Dendritic cell treated with granulocyte-macrophage colony-stimulating factor and Interleukin-4, amounts not matched to agents 40 ng/mL and 50 ng/mL, for 4 days (primary cell): ENCODE results near the gene CDC42BPA.
"Not testable (repeated sequence)": the region's sequence is repeated elsewhere in the genome, so short reads cannot be mapped to it uniquely, and the experiment has no call there.

Experiments used
- H3K27ac Mint-ChIP-seq: one replicate; pipeline ENCODE4 v1.8.0; 2022; ENCODE audit warnings: mild to moderate bottlenecking, mixed read lengths
- H3K27me3 Mint-ChIP-seq: one replicate; pipeline ENCODE4 v1.8.0; 2022; ENCODE audit warnings: mild to moderate bottlenecking, mixed read lengths
- H3K36me3 Mint-ChIP-seq: one replicate; pipeline ENCODE4 v1.8.0; 2022; ENCODE audit warnings: low read depth, mixed read lengths
- H3K4me1 Mint-ChIP-seq: one replicate; pipeline ENCODE4 v1.8.0; 2022; ENCODE audit warnings: low read depth, mixed read lengths
- H3K4me3 Mint-ChIP-seq: one replicate; pipeline ENCODE4 v1.8.0; 2022; ENCODE audit warnings: mild to moderate bottlenecking, moderate library complexity, mixed read lengths
- H3K9me3 Mint-ChIP-seq: one replicate; pipeline ENCODE4 v1.8.0; 2022; ENCODE audit warnings: mixed read lengths
- intact Hi-C: fragments of 100-400 bp; cut with micrococcal nuclease; formaldehyde crosslinking; loops from one replicate; pipeline ENCODE4 v1.15.0; 2022

CDC42BPA gene

GRCh38 chr1:227349967-227350366 lies 31.7 kb upstream of the CDC42BPA start:
- Mint-ChIP-seq H3K27me3 (peaks cover 1% of the 10 kb centered on the region), H3K36me3 (no peaks in the 10 kb centered on the region), H3K4me1 (no peaks in the 10 kb centered on the region), H3K27ac (no peak overlapping the region), H3K9me3 (no peaks in the 10 kb centered on the region), H3K4me3 (no peak overlapping the region)
- intact Hi-C loops, result no loop called here

- peaks cover 1% of the 10 kb centered on the region for H3K27me3 Mint-ChIP-seq
- intact Hi-C loops, result no loop called here
- no peak overlapping the region for H3K4me3 Mint-ChIP-seq
- no peaks in the 10 kb centered on the region for H3K36me3 Mint-ChIP-seq
- no peak overlapping the region for H3K27ac Mint-ChIP-seq
- no peaks in the 10 kb centered on the region for H3K4me1 Mint-ChIP-seq
- peaks cover 8% of the 10 kb centered on the region for H3K9me3 Mint-ChIP-seq
Measured at GRCh38 chr1:227343727-227344551, 25.6 kb upstream of the CDC42BPA start.

DNA sequence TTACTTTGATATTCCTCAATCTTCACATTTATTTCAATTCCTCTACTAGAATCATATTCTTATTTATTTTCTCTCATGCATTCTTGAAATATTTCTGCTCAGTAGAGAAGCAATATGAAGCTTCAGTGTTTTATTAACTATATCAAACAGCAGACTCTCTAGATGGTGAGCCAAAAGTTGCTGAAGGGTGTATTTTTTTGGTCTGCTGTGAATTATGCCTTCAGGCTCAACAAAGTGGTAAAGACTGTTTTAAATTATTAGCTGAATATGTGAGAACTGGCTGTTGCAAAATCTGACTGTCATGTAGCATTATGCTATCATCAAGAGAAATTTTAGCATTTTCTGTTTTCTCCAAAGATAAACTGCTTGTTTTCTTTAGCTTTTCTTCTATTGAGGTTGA lies 24.9 kb upstream of the CDC42BPA start:
- peaks cover 1% of the 10 kb centered on the region for H3K27me3 Mint-ChIP-seq
- intact Hi-C loops, result no loop called here
- H3K27ac Mint-ChIP-seq, result no peak overlapping the region
- no peaks in the 10 kb centered on the region for H3K36me3 Mint-ChIP-seq
- peaks cover 8% of the 10 kb centered on the region for H3K9me3 Mint-ChIP-seq
- no peaks in the 10 kb centered on the region for H3K4me1 Mint-ChIP-seq
- no peak overlapping the region for H3K4me3 Mint-ChIP-seq

DNA sequence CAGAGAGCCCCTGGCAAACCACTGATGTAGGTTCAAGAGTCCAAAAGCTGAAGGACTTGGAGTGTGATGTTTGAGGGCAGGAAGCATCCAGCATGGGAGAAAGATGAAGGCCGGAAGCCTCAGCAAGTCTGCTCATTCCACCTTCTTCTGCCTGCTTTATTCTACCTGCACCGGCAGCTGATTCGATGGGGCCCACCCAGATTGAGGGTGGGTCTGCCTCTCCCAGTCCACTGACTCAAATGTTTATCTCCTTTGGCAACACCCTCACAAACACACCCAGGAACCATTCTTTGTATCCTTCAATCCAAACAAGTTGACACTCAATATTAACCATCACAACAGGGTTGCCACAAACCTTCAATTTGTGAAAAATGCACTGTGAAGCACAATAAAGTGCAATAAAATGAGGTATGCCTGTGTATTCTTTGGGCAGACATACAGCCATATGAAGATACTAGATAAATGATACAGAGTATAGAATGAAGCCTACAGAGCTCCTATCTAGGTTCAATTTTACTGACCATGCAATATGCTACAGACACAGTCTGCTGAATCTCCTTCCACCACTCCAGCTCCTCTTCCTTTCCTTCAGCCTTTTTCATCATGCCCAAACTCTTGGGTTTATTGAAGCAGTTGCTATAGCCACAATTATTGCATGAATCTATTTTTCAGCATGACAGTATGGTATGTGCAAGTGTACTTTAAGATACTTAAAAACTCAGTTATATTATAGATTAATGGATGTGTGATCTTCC lies 24.0 kb upstream of the CDC42BPA start:
- no peak overlapping the region for H3K4me3 Mint-ChIP-seq

DNA sequence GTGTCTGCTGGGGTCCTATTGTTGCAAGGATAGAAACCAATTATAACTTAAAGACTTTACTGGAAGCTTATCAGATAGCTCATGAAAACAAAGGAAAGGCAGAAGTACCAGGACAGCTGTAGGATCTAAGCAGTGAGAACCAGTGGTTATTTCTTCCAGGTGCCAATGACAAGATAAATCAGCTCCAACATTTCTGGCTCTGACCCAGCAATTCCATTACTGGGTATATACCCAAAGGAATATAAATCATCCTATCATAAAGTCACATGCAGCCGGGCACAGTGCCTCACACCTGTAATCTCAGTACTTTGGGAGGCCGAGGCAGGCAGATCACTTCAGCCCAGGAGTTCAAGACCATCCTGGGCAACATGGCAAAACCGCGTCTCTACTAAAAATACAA lies 17.8 kb upstream of the CDC42BPA start:
- H3K27ac Mint-ChIP-seq, H3K9me3 Mint-ChIP-seq, H3K36me3 Mint-ChIP-seq, intact Hi-C loops, H3K4me3 Mint-ChIP-seq, H3K4me1 Mint-ChIP-seq, H3K27me3 Mint-ChIP-seq: not testable (repeated sequence)

More for the DNA sequence above, 24.0 kb upstream of the CDC42BPA start:
- intact Hi-C loops, result no loop called here
- H3K27me3 Mint-ChIP-seq, result no peaks in the 10 kb centered on the region
- H3K4me1 Mint-ChIP-seq, result no peaks in the 10 kb centered on the region
- H3K9me3 Mint-ChIP-seq, result peaks cover 8% of the 10 kb centered on the region
- H3K36me3 Mint-ChIP-seq, result no peaks in the 10 kb centered on the region
- no peak overlapping the region for H3K27ac Mint-ChIP-seq

DNA sequence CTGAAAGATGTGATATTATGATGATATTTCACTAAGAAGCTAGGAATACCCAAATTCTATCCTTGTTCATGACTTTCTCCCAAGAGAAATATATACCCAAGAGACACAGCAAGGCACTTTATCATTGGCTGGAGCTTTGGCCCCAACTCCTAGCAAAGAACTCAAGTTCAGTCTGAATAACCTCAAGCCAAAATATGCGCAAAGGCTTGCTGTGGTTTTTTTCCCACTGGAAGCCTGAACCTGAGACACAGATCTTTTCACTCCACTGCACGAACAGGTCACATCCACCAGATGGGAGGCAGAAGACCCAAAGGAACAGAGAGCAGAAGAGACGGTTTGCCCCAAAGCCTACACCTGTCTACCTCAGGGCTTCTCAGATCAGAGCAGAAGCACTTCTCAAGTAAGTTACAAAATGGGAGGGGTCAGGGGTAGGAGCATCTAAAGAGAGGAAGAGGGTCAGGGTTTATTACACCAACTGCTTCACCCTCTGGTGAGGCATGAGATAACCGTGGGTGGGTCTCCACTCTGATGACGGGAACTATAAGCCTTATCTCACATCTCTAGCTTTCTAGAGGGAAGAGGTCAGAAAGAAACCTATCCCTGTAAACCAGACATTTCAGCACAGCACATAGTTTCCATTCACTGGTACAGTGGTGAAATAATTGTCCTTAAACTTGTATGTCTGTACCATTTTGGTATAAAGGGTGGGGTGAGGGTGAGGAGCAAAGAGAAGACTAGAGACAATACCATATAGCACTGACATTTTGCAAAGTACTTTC lies 17.1 kb upstream of the CDC42BPA start:
- Mint-ChIP-seq H3K36me3 (no peaks in the 10 kb centered on the region), H3K27ac (no peak overlapping the region), H3K4me3 (no peak overlapping the region), H3K27me3 (no peaks in the 10 kb centered on the region), H3K4me1 (no peaks in the 10 kb centered on the region), H3K9me3 (peaks cover 10% of the 10 kb centered on the region)
- intact Hi-C loops, result no loop called here

GRCh38 chr1:227333423-227333822 lies 15.1 kb upstream of the CDC42BPA start:
- Mint-ChIP-seq H3K4me3 (no peak overlapping the region), H3K9me3 (peaks cover 10% of the 10 kb centered on the region), H3K27ac (no peak overlapping the region), H3K27me3 (no peaks in the 10 kb centered on the region), H3K4me1 (no peaks in the 10 kb centered on the region), H3K36me3 (no peaks in the 10 kb centered on the region)
- intact Hi-C loops, result no loop called here

DNA sequence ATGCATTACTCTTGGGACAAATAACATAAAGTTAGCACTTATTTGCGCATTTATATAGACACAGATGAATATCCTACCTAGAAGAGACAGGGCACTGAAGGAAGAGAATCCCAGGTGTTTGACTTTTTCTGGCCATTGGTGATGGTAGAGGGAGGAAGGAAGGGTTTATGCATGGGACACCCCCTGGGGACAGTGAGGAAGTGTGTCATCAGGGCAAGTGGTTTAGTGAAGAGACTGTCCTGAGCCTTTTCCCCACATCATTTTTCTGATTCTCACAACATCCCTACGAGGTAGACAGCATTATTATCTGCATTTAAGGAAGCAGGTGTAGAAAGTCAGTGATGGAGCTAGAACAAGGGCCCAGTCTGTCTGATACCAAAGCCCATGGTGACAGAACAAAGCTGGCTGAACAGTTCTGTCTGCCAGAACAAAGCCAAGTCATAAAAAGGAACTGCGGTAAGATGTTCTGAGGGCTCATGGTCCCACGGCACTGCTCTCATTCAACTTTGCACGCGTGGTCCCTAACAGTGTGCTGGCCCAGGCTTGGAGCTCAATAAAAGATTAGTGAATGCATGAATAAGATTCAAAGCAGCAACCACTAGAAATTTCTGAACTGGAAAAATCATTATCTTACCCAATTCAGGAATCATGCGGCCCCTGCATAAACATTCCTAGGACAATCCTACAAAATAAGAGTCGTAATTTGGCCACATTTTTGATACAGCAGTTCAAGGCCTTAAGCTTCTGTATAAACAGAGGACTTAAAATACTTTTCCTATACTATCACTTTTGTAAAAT lies 12.2 kb upstream of the CDC42BPA start:
- no peaks in the 10 kb centered on the region for H3K36me3 Mint-ChIP-seq
- peaks cover 10% of the 10 kb centered on the region for H3K9me3 Mint-ChIP-seq
- no peak overlapping the region for H3K27ac Mint-ChIP-seq
- H3K27me3 Mint-ChIP-seq, result no peaks in the 10 kb centered on the region
- H3K4me1 Mint-ChIP-seq, result no peaks in the 10 kb centered on the region
- H3K4me3 Mint-ChIP-seq, result no peak overlapping the region
- intact Hi-C loops, result no loop called here

GRCh38 chr1:227328405-227329019 lies 10.2 kb upstream of the CDC42BPA start:
- H3K4me1 Mint-ChIP-seq, result no peaks in the 10 kb centered on the region
- no peaks in the 10 kb centered on the region for H3K27me3 Mint-ChIP-seq
- no peak overlapping the region for H3K27ac Mint-ChIP-seq
- intact Hi-C loops, result no loop called here
- H3K36me3 Mint-ChIP-seq, result no peaks in the 10 kb centered on the region
- H3K4me3 Mint-ChIP-seq, result no peak overlapping the region
- H3K9me3 Mint-ChIP-seq, result peaks cover 5% of the 10 kb centered on the region

DNA sequence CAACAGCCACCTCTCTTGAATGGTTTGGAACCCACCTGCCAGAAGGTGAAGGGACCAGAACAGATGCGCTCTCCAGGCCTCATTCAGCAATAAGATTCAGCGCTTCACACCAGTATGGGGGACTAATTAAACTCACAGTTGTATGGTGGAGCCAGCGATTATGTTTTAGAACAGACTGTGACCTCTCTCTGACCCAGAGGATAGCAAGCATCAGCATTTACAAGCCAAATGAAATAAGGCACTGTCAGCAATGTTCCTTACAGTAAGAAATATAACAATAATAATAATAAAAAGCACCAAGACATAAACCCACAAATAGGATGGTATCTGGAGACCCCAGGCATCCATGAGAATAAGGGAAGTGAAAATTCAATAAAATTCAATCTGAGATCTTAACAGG lies 6.9 kb upstream of the CDC42BPA start:
- Mint-ChIP-seq H3K9me3 (no peaks in the 10 kb centered on the region), H3K4me1 (no peaks in the 10 kb centered on the region), H3K27me3 (peaks cover 19% of the 10 kb centered on the region), H3K36me3 (no peaks in the 10 kb centered on the region), H3K4me3 (no peak overlapping the region), H3K27ac (no peak overlapping the region)
- intact Hi-C loops, result no loop called here

DNA sequence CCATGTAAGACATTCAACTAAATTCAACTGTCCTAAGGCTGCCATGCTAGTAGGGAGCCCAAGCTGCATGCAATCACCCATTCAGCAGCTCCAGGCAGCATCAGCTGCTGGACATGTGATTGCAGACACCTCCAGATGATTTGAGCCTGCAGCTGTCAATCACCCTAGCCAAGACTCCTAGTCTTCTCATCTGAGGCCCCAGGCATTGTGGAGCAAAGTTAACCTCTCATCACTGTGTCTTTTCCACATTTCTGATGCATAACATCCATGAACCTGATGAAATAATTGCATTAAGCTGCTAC lies 5.6 kb upstream of the CDC42BPA start:
- Mint-ChIP-seq H3K4me1 (peaks cover 4% of the 10 kb centered on the region), H3K27ac (no peak overlapping the region), H3K4me3 (no peak overlapping the region), H3K9me3 (no peaks in the 10 kb centered on the region), H3K36me3 (no peaks in the 10 kb centered on the region), H3K27me3 (peaks cover 28% of the 10 kb centered on the region)
- intact Hi-C loops, result no loop called here

DNA sequence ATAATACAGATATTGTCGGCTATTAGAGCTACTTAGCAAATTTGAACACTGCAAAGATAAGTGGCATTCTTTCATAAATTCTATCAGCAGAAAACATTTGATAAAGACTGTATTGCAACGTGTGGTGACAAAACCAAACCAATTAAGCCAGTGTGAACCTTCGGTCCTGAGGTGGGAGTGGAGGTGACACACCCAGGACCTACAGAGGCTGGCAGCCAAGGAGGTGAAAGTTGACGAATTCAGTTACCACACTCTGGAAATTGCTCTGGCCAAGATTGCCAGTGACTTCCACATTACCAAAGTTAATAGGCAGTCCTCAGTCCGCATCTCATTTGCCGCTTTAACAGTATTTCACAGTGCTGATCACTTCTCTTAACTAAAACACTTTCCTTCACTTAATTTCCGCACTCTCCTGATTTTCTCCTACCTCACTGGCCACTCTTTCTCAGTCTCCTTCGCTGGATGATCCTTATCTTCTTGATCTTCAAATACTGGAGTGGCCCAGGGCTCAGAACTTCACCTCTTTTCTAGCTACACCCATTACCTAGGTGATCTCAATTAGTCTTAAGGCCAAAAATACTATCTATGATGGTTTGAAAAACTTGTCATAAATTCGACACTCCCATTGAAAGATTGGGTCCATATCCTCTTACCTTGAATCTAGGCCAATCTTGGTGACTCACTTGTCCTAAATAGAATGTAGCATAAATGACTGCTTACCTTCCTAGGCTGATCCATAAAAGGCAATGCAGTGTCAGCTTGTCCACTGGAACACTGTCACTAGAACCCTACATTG lies 5.1 kb upstream of the CDC42BPA start:
- intact Hi-C loops, result no loop called here
- Mint-ChIP-seq H3K9me3 (no peaks in the 10 kb centered on the region), H3K27me3 (peaks cover 33% of the 10 kb centered on the region)

DNA sequence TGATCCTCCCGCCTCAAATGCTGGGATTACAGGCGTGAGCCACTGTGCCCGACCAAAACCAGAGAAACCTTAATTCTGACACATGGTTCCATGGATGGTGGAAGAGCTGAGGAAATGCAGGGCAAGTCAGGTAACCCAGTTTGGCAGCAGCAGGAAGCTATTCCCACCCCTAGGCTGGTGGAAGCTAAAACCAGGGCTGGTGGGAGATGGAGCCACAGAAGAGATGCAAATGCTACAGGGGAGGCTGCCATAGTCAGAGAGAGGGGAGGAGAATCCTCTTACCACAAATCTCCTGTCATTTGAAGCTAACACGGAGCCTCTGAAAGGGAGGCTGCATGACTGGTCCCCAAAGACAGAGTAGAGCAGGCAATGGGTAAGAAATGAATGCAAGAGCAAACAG lies 4.1 kb upstream of the CDC42BPA start:
- Mint-ChIP-seq H3K27me3 (peaks cover 40% of the 10 kb centered on the region), H3K4me1 (peaks cover 8% of the 10 kb centered on the region), H3K4me3 (no peak overlapping the region), H3K27ac (no peak overlapping the region), H3K9me3 (no peaks in the 10 kb centered on the region), H3K36me3 (peaks cover 7% of the 10 kb centered on the region)
- intact Hi-C loops, result no loop called here

More for the DNA sequence above, 5.1 kb upstream of the CDC42BPA start:
- Mint-ChIP-seq H3K27ac (no peak overlapping the region), H3K4me3 (no peak overlapping the region), H3K36me3 (no peaks in the 10 kb centered on the region), H3K4me1 (peaks cover 8% of the 10 kb centered on the region)
